HUES6 (cell line): ENCODE data around the gene RAB11FIP3.

Source experiments
- H3K27ac ChIP-seq: 2 replicates; pipeline ENCODE4 v1.7.0; 2013; ENCODE audit warnings: low read depth, mild to moderate bottlenecking, low read length, inconsistent platforms
- H3K27me3 ChIP-seq: 2 replicates; pipeline ENCODE4 v1.6.1; 2013; ENCODE audit warnings: low read length; ENCODE audit not compliant: control insufficient read depth, insufficient read depth
- H3K36me3 ChIP-seq: 2 replicates; pipeline ENCODE4 v1.6.1; 2013; ENCODE audit warnings: low read length; ENCODE audit not compliant: control insufficient read depth, insufficient read depth
- H3K4me1 ChIP-seq: 2 replicates; pipeline ENCODE4 v1.6.1; 2013; ENCODE audit warnings: low read length; ENCODE audit not compliant: control insufficient read depth, insufficient read depth
- H3K4me3 ChIP-seq: 2 replicates; pipeline ENCODE4 v1.5.1; 2013; ENCODE audit warnings: low read depth, low read length
- H3K9ac ChIP-seq: one replicate; pipeline ENCODE4 v1.6.1; 2013; ENCODE audit warnings: mild to moderate bottlenecking, low read length
- H3K9me3 ChIP-seq: 2 replicates; pipeline ENCODE4 v1.6.1; 2013; ENCODE audit warnings: low read depth, low read length; ENCODE audit not compliant: control insufficient read depth, insufficient read depth

Gene RAB11FIP3

GRCh38 chr16:396605-397004 lies 28.8 kb upstream of the RAB11FIP3 start:
- Histone ChIP-seq H3K27ac (peak overlapping the region; percentile 2; the same call in 1 of the 2 replicates), H3K9ac (peak overlapping the region; percentile 68), H3K9me3 (peaks cover 10% of the 10 kb centered on the region), H3K36me3 (peaks cover 18% of the 10 kb centered on the region), H3K4me1 (peaks cover 22% of the 10 kb centered on the region), H3K27me3 (no peaks in the 10 kb centered on the region), H3K4me3 (peak overlapping the region; percentile 61)

DNA sequence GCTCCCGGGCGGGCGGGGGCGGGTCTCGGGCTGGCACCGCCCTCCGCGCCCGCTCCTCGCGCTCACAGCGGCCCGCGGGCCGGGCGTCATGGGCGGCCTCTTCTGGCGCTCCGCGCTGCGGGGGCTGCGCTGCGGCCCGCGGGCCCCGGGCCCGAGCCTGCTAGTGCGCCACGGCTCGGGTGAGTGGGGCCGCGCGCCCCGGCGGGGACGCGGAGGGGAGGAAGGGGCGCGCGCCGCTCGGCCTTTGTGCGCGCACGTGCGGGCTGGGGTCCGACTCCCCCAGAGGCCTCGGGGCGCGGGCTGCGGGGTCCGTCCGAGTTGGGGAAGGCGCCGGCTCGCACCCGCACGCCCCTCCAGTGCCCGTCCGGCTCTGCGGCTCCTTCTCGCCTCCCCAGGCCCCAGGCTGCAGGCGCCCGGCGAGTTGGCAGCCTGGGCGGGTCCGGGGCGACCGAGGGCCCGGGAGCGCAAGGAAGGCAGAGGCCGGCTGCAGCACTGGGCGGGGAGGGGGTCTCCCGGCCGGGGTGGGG lies 28.3 kb upstream of the RAB11FIP3 start, which contains the start of gene NME4:
NME4 (plus strand) TSS at position 65 of the 527 bp plus-strand sequence; CDS start at position 89, 24 bp downstream.
- H3K4me1 ChIP-seq, result peaks cover 22% of the 10 kb centered on the region
- peak within 1 kb of the TSS; percentile 58; the same call in 1 of the 2 replicates for H3K27ac ChIP-seq
- peaks cover 18% of the 10 kb centered on the region for H3K36me3 ChIP-seq
- no peaks in the 10 kb centered on the region for H3K27me3 ChIP-seq
- peak within 1 kb of the TSS; percentile 81 for H3K9ac ChIP-seq
- peaks cover 6% of the 10 kb centered on the region for H3K9me3 ChIP-seq
- peak within 1 kb of the TSS; percentile 73 for H3K4me3 ChIP-seq

DNA sequence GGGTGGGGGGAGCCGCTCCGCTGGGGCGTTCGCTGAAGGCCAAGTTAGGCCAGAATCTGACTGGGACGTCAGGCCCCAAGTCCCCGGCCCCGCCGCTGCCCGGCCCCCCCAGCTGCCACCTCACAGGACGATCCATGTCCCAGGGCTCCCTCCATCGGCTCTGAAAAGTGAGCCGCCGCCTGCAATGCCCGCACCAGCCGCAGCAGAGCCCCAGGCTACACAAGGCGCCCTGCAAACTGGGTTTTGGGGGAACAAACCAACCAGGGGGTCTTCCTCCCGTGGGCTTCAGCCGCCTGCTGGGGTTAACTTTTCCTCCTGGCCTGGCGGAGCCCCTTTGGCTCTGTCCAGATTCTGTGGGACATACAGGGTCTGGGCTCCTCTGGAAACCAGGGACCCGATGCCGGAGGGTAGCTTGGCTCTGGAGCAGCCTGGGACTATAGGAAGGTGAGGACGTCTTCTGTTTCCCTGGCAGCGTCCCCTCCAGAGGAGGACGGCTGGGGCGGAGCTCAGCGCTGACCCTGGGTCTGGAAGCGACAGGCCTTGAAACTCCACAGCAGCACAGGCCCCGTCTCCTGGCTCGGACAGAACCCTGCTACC lies 27.6 kb upstream of the RAB11FIP3 start:
- Histone ChIP-seq H3K9ac (peak overlapping the region; percentile 66), H3K9me3 (peaks cover under 1% of the 10 kb centered on the region; the same call in 1 of the 2 replicates), H3K4me1 (peaks cover 22% of the 10 kb centered on the region), H3K27ac (peak overlapping the region; percentile 21; the same call in 1 of the 2 replicates), H3K36me3 (peaks cover 18% of the 10 kb centered on the region), H3K4me3 (peak overlapping the region; percentile 43), H3K27me3 (no peaks in the 10 kb centered on the region)

GRCh38 chr16:398561-399339 lies 26.7 kb upstream of the RAB11FIP3 start:
- 0 out of 2 replicates have a peak overlapping the region, but pooled peaks have one; percentile 43 for H3K4me3 ChIP-seq
- H3K9me3 ChIP-seq, result no peaks in the 10 kb centered on the region
- H3K9ac ChIP-seq, result no peak overlapping the region
- H3K36me3 ChIP-seq, result peaks cover 18% of the 10 kb centered on the region
- peaks cover 22% of the 10 kb centered on the region for H3K4me1 ChIP-seq
- no peak overlapping the region for H3K27ac ChIP-seq
- H3K27me3 ChIP-seq, result no peaks in the 10 kb centered on the region

DNA sequence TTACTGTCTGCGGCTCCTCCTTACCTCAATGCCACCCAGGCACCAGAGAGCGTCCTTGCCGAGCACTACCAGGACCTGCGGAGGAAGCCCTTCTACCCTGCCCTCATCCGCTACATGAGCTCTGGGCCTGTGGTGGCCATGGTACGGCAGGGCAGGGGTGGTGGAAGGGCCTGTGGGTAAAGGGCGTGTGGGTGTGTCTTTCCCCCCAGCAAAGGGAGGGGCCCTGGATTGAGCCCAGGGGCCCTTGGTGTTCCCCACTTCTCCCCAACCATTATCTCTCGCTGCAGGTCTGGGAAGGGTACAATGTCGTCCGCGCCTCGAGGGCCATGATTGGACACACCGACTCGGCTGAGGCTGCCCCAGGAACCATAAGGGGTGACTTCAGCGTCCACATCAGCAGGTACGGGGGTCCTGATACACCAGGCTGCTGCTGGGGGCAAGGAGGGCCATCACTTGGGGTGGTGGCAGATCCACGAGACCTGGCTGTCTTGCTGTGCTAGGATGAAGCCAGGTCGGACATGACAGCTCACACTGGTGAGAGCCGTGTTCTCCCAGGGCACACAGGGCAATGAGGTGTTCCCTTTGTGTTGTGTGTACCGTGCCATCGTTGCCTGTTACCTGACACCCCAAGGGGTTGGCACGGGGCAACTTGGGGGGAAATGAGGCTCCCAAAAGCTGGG lies 26.0 kb upstream of the RAB11FIP3 start:
- Histone ChIP-seq H3K27ac (no peak overlapping the region), H3K9me3 (no peaks in the 10 kb centered on the region), H3K4me3 (no peak overlapping the region), H3K9ac (no peak overlapping the region), H3K4me1 (peaks cover 22% of the 10 kb centered on the region), H3K36me3 (peaks cover 18% of the 10 kb centered on the region), H3K27me3 (no peaks in the 10 kb centered on the region)

- no peaks in the 10 kb centered on the region for H3K27me3 ChIP-seq
- peaks cover 18% of the 10 kb centered on the region for H3K36me3 ChIP-seq
- H3K27ac ChIP-seq, result no peak overlapping the region
- no peaks in the 10 kb centered on the region for H3K9me3 ChIP-seq
- H3K4me1 ChIP-seq, result peaks cover 22% of the 10 kb centered on the region
- H3K9ac ChIP-seq, result no peak overlapping the region
- H3K4me3 ChIP-seq, result peak overlapping the region; percentile 77
Measured at GRCh38 chr16:400061-400591, 25.3 kb upstream of the RAB11FIP3 start.

DNA sequence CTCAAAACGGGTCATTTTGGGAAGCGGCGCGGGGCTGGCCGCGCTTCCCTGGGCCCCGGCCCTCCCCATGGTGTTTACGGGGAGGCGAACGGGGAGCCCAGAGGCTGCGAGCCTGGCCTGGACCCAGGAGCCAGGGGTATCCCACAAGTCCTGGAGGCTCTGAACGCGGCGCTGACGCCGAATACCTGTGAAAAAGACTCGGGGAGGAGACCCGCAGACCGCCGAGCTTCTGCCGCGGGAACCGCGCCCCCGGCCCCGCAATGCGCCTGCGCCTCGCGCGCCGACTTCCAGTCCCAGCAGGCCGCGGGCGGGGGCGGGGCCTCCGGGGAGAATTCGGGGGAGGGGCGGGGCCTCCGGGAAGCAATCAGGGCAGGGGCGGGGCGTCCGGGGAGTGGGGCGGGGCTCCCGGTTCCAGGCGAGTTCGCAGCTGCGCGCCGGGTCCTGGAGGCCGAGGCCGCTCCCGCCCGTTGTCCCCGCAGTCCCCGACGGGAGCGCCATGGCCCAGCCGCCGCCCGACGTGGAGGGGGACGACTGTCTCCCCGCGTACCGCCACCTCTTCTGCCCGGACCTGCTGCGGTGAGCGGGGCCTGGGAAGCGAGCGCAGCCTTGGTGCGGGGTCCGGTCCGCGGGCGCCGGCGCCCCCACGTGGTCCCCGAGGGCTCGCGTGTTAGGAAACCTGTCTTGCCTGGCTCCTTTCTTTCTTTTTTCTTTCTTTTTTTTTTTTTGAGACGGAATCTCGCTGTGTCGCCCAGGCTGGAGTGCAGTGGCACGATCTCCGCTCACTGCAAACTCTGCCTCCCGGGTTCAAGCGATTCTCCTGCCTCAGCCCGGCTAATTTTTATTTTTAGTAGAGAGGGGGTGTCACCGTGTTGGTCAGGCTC lies 23.7 kb upstream of the RAB11FIP3 start, which contains the start of gene DECR2:
DECR2 (plus strand) TSS at position 418 of the 881 bp plus-strand sequence; CDS start at position 497, 79 bp downstream.
- Histone ChIP-seq H3K27me3 (no peaks in the 10 kb centered on the region), H3K9ac (peak within 1 kb of the TSS; percentile 84), H3K9me3 (no peaks in the 10 kb centered on the region), H3K4me3 (peak within 1 kb of the TSS; percentile 81), H3K36me3 (peaks cover 18% of the 10 kb centered on the region), H3K27ac (peak within 1 kb of the TSS; percentile 75; the same call in 1 of the 2 replicates), H3K4me1 (peaks cover 17% of the 10 kb centered on the region; the same call in 1 of the 2 replicates)

DNA sequence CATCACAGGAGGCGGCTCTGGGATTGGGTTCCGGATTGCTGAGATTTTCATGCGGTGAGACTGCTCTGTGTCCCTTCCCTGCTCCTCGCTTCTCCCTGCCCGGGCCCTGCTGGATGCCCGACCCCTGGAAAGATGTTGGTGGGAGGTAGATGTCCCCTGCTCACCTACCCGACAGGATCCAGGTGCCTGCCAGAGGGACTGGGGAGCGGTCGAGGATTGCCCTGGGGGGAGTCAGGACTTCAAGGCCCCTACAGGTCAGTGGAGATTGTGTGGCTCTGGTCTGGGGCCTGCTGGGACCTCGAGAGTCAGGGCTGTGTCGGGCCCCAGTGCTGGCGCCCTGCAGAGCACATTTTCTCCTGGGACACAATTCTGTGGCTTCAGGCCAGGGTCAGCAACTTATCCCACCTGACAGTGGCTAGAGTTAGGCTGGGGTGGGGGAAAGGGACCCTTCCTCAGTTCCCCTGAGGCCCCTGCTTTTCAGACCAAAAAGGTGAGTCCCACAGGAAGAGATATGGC lies 20.4 kb upstream of the RAB11FIP3 start:
- H3K36me3 ChIP-seq, result peaks cover 10% of the 10 kb centered on the region
- 0 out of 2 replicates have a peak, but pooled peaks cover 7% of the 10 kb centered on the region for H3K4me1 ChIP-seq
- H3K4me3 ChIP-seq, result no peak overlapping the region
- no peak overlapping the region for H3K27ac ChIP-seq
- no peaks in the 10 kb centered on the region for H3K9me3 ChIP-seq
- H3K9ac ChIP-seq, result no peak overlapping the region
- no peaks in the 10 kb centered on the region for H3K27me3 ChIP-seq

GRCh38 chr16:405548-406506 lies 19.6 kb upstream of the RAB11FIP3 start:
- H3K27me3 ChIP-seq, result no peaks in the 10 kb centered on the region
- peaks cover 8% of the 10 kb centered on the region for H3K36me3 ChIP-seq
- no peaks in the 10 kb centered on the region for H3K9me3 ChIP-seq
- no peak overlapping the region for H3K4me3 ChIP-seq
- no peak overlapping the region for H3K27ac ChIP-seq
- H3K9ac ChIP-seq, result no peak overlapping the region
- H3K4me1 ChIP-seq, result no peaks in the 10 kb centered on the region
